Gastroesophageal sphincter (tissue), 4 donors: ENCODE results near the gene EEF2K. TPM values are rescaled to one million over a fixed set of nuclear protein-coding genes. Genes with fewer than 3 reads are reported as not detected.

Experiments
- ATAC-seq: fragments of 150-250 bp; one replicate; pipeline ENCODE4 v1.9.1; 2016; ENCODE audit warnings: mild to moderate bottlenecking, moderate library complexity
- H3K27ac ChIP-seq, 4 donors: fragments of 200-600 bp; sonication (generic) in 3 of 4; 1 replicate in 3 of 4; 2 replicates in 1 of 4; pipeline ENCODE4 v1.5.1; 2016 to 2019
- H3K27me3 ChIP-seq: fragments of 200-600 bp; sonication (generic); one replicate; pipeline ENCODE4 v1.5.1; 2019
- H3K36me3 ChIP-seq, 2 donors: fragments of 200-600 bp; sonication (generic); one replicate each; pipeline ENCODE4 v1.5.1; 2019; ENCODE audit warnings: control low read depth in 1 of 2
- H3K4me1 ChIP-seq, 3 donors: fragments of 200-600 bp; sonication (generic); 1 replicate in 2 of 3; 2 replicates in 1 of 3; pipeline ENCODE4 v1.5.1; 2016 to 2019; ENCODE audit warnings: control low read depth in 2 of 3
- H3K4me3 ChIP-seq, 2 donors: fragments of 200-600 bp; sonication (generic); one replicate each; pipeline ENCODE4 v1.5.1; 2019; ENCODE audit warnings: mild to moderate bottlenecking in 1 of 2, moderate library complexity in 1 of 2
- H3K9me3 ChIP-seq, 3 donors: fragments of 200-600 bp; sonication (generic); one replicate each; pipeline ENCODE4 v1.5.1; 2017 to 2019; ENCODE audit warnings: control low read depth in 2 of 3
- CTCF ChIP-seq, 4 experiments: fragments of 200-600 bp in 2 of 4; fragments of 450-650 bp in 2 of 4; sonication (generic) in 1 of 4; IDR thresholded peaks; one replicate each; pipeline ENCODE4 v1.5.1; 2017 to 2019; ENCODE audit warnings: antibody characterized with exemption in 4 of 4, mild to moderate bottlenecking in 2 of 4, moderate library complexity in 2 of 4
- EP300 ChIP-seq: sonication (generic); formaldehyde crosslinking; IDR thresholded peaks from one replicate; pipeline ENCODE4 v1.6.1; 2017; ENCODE audit warnings: antibody characterized with exemption, mild to moderate bottlenecking
- POLR2A ChIP-seq, 2 donors: fragments of 450-650 bp; IDR thresholded peaks; one replicate each; pipeline ENCODE4 v1.6.1; 2017; ENCODE audit warnings: antibody characterized with exemption in 2 of 2, mild to moderate bottlenecking in 2 of 2, moderate library complexity in 1 of 2
- POLR2AphosphoS5 ChIP-seq: sonication (generic); formaldehyde crosslinking; IDR thresholded peaks from one replicate; pipeline ENCODE4 v1.6.1; 2017; ENCODE audit warnings: antibody characterized with exemption
- WGBS, 2 donors: methylation state at CpG; one replicate each; pipeline ENCODE4 v1.1.5; 2018; ENCODE audit warnings: low coverage in 1 of 2; 5-methylcytosine and 5-hydroxymethylcytosine counted together
- total RNA-seq, 4 donors: library from RNA; depleted of rRNA; stranded (reverse); fragments of >200 nt; gene quantifications; one replicate each; pipeline ENCODE4 v1.1.0, GENCODE V29; 2016

Gene EEF2K
- total RNA-seq, 4 donors from 2014 or later: 31.3 to 38.9 (median 34.8) TPM

GRCh38 chr16:22232277-22233036 is 26.4 kb downstream of the EEF2K start:
- Histone ChIP-seq H3K36me3 (peaks cover 0 to 79% of the 10 kb centered on the region in 2 donors), H3K9me3 (no peaks in the 10 kb centered on the region), H3K4me3 (no peak overlapping the region), H3K27ac (no peak overlapping the region), H3K4me1 (peaks cover 0 to 25% (median 0%) of the 10 kb centered on the region in 3 donors), H3K27me3 (no peaks in the 10 kb centered on the region)
- no peak for TF ChIP-seq CTCF (IDR thresholded peaks at IDR 0.05)
- no peak for TF ChIP-seq POLR2AphosphoS5
- TF ChIP-seq POLR2A (IDR thresholded peaks at IDR 0.05): no peak
- TF ChIP-seq EP300: no peak
- no peak for ATAC-seq
- WGBS, 2 donors: 79% methylated on average over 9 of the region's 14 CpGs

GRCh38 chr16:22233037-22233372 is 26.9 kb downstream of the EEF2K start:
- 63 to 73% methylated on average over 5 to 6 of the region's 6 CpGs for WGBS, 2 donors
- Histone ChIP-seq H3K4me1 (peaks cover 0 to 26% (median 0%) of the 10 kb centered on the region in 3 donors), H3K9me3 (no peaks in the 10 kb centered on the region), H3K27me3 (no peaks in the 10 kb centered on the region), H3K4me3 (no peak overlapping the region), H3K36me3 (peaks cover 0 to 77% of the 10 kb centered on the region in 2 donors), H3K27ac (no peak overlapping the region)
- no peak for ATAC-seq
- TF ChIP-seq CTCF (IDR thresholded peaks at IDR 0.05) (no peak), POLR2AphosphoS5 (no peak), EP300 (no peak), POLR2A (IDR thresholded peaks at IDR 0.05) (no peak)

GRCh38 chr16:22235839-22236745 is 30.0 kb downstream of the EEF2K start:
- Histone ChIP-seq H3K27ac (peak overlapping the region in 1 of 4 donors; percentile 18), H3K27me3 (no peaks in the 10 kb centered on the region), H3K4me1 (peaks cover 0 to 52% (median 14%) of the 10 kb centered on the region in 3 donors), H3K4me3 (no peak overlapping the region), H3K9me3 (no peaks in the 10 kb centered on the region), H3K36me3 (peaks cover 0 to 54% of the 10 kb centered on the region in 2 donors)
- WGBS, 2 donors: 56 to 64% methylated on average over 5 to 8 of the region's 9 CpGs
- TF ChIP-seq POLR2AphosphoS5 (peak; percentile 57), EP300 (no peak)
- ATAC-seq: peak; percentile 82

- H3K9me3 ChIP-seq: no peaks in the 10 kb centered on the region
- H3K36me3 ChIP-seq: peaks cover 0 to 27% of the 10 kb centered on the region in 2 donors
- WGBS, 2 donors: 0 to 63% methylated on average over 1 to 9 of the region's 14 CpGs
- H3K4me3 ChIP-seq: no peak overlapping the region
- no peak for ATAC-seq
- peaks cover 0 to 51% (median 15%) of the 10 kb centered on the region in 3 donors for H3K4me1 ChIP-seq
- H3K27ac ChIP-seq: peak overlapping the region; percentile 11 to 72 (median 57)
- TF ChIP-seq POLR2A (IDR thresholded peaks at IDR 0.05): no peak
- no peak for TF ChIP-seq EP300
- TF ChIP-seq POLR2AphosphoS5: no peak
- H3K27me3 ChIP-seq: no peaks in the 10 kb centered on the region
These were observed 33.2 kb downstream of the EEF2K start for GRCh38 chr16:22239131-22239805.

- Histone ChIP-seq H3K36me3 (peaks cover 0 to 32% of the 10 kb centered on the region in 2 donors), H3K4me1 (peaks cover 0 to 51% (median 15%) of the 10 kb centered on the region in 3 donors), H3K27me3 (no peaks in the 10 kb centered on the region), H3K4me3 (no peak overlapping the region), H3K9me3 (no peaks in the 10 kb centered on the region), H3K27ac (peak overlapping the region; percentile 51 to 72 (median 68))
- ATAC-seq: peak; percentile 82
- peak; percentile 86 for TF ChIP-seq POLR2AphosphoS5
- TF ChIP-seq EP300: no peak
- TF ChIP-seq CTCF (IDR thresholded peaks at IDR 0.05): no peak
- 31 to 35% methylated on average over 2 of the region's 3 CpGs for WGBS, 2 donors
These were observed 34.1 kb downstream of the EEF2K start for GRCh38 chr16:22240023-22240710.
